NCI-H82 (cell line): ENCODE data around the gene GRK3.

Experiments
- DNase-seq: peaks from one replicate; lab custom pipeline; 2025; lab: John Stamatoyannopoulos, UW

The GRK3 gene

GRCh38 chr22:25759825-25760231, 195.4 kb downstream of the GRK3 start:
- no peak for DNase-seq

- DNase-seq, result no peak
Measured at GRCh38 chr22:25760294-25760693, 195.8 kb downstream of the GRK3 start.

GRCh38 chr22:25760848-25761595, 196.5 kb downstream of the GRK3 start:
- DNase-seq, result no peak

DNA sequence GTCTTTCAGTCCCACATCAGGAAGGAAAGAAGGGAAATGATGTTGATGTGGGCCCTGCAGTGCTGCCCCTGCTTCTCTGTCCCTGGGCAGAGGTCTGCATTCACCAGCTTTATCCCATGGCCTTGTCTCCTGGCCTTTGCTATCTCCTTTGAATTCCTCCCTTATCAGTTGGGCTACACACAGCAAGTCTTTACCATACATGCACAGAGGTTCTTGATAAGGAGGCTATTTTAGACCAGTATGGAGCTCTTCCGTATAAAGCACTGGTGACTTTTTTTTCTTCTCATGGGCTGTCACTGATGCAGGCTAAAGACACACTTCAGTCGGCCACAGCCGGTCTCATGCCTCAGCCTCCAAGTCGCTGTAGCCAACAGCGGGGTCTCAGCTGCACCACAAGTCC, 197.7 kb downstream of the GRK3 start:
- no peak for DNase-seq

DNA sequence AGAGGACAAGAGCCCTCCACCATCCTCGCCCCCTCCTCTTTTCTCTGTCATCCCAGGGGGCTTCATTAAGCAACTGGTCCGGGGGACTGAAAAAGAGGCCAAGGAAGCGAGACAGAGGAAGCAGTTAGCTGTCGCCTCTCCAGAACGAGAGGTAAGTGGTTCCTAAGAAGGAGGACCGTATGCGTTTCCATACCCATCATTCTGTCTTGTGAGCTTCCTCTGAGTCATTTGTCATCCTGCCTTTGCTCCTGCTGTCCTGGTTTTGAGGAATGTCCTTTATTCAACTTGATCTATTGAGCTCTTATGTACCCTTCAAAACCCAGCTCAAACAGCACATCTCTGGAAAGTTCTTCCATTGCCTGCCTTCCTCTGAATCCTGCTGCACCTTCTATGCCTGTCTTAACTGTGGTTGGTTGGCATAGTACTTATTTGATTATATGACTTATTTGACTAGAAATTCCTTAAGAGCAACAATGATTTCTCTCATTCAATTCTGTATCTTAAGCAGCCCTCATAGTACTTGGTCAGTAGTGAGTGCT, 198.8 kb downstream of the GRK3 start:
- DNase-seq, result no peak

GRCh38 chr22:25764270-25765015, 200.0 kb downstream of the GRK3 start:
- peak; percentile 33 for DNase-seq

DNA sequence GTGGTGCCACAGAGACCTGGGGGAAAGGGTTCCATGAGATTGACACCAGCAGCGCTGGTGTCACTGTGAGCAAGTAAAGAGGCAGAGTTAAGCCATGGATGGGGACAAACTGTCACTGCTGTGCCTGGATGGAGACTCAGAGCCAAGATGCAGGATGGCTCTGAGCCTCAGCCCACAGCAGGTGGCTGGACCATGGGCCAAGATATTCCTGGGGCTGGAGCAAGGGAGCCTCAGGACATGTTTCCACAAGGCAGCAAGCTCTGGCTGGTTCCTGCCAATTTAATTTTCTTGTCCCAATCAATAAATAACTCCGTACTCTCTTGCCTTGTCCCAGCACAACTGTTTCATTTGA, 200.5 kb downstream of the GRK3 start:
- DNase-seq, result no peak

GRCh38 chr22:25765801-25766200, 201.3 kb downstream of the GRK3 start:
- DNase-seq, result no peak

DNA sequence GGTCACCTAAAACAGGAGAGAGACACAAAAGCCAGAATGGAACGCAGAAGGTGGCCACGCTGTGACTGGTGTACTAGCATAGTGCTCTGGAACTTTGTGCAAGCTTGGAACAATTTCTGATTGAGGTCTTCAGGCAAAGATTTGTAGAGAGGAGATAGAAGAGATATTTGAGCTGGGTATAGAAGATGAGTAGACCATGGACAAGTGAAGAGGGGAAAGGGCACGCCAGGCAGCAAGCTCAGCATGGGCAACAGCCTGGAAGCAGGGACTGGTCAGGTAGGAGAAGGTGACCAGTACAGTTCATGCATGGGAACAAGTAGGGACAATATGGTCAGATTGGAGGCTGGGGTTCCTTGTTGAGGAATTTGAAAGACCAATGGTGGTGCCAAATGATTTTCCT, 201.9 kb downstream of the GRK3 start:
- no peak for DNase-seq

- DNase-seq, result no peak
Measured at GRCh38 chr22:25770333-25770732, 205.9 kb downstream of the GRK3 start.

DNA sequence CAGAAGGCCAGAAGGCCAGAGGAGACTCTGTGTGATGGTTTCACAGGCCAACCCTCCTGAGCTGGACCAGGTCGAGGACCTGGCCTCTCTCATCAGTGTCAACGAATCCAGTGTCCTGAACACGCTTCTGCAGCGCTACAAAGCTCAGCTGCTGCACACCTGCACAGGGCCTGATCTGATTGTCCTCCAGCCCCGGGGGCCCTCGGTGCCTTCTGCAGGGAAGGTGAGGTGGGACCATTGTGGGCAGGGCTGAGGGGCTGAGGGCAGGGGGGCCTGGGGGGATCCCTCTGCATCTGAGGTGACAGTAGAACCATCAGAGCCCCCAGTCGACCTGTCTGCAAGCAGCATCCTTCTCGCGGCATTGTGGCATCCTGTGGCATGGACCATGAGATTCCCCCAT, 207.8 kb downstream of the GRK3 start:
- DNase-seq, result no peak

- peak; percentile 73 for DNase-seq
Measured at GRCh38 chr22:25774575-25775026, 210.1 kb downstream of the GRK3 start.

- DNase-seq, result peak; percentile 46
Measured at GRCh38 chr22:25775531-25775930, 211.1 kb downstream of the GRK3 start.

DNA sequence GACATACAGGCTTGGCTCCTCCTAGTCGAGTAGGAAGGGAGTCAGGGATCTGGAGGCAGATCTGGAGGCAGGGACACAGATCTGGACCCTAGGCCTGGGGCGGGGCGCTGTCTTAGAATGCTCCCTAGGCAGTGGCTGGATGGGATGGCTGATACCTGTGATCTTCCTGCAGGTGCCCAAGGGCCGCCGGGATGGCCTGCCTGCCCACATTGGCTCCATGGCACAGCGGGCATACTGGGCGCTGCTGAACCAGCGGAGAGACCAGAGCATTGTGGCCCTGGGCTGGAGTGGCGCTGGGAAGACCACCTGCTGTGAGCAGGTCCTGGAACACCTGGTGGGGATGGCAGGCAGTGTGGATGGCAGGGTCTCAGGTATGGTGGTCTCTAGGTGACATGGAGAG, 212.9 kb downstream of the GRK3 start:
- DNase-seq, result no peak

GRCh38 chr22:25777870-25778269, 213.4 kb downstream of the GRK3 start:
- DNase-seq, result peak; percentile 66
